GM21360 (cell line): Measurements from ENCODE around the gene CHST9.
"Not testable (repeated sequence)": the region's sequence is repeated elsewhere in the genome, so short reads cannot be mapped to it uniquely, and the experiment has no call there.

Experiments used
- ATAC-seq: cut with Tn5 transposase; IDR thresholded peaks from one replicate; pipeline ENCODE4 v1.9.1; 2021; ENCODE audit warnings: mild to moderate bottlenecking, moderate library complexity; ENCODE audit not compliant: unreplicated experiment

Gene CHST9

GRCh38 chr18:27108842-27109241 lies 76.3 kb downstream of the CHST9 start:
- no peak for ATAC-seq

DNA sequence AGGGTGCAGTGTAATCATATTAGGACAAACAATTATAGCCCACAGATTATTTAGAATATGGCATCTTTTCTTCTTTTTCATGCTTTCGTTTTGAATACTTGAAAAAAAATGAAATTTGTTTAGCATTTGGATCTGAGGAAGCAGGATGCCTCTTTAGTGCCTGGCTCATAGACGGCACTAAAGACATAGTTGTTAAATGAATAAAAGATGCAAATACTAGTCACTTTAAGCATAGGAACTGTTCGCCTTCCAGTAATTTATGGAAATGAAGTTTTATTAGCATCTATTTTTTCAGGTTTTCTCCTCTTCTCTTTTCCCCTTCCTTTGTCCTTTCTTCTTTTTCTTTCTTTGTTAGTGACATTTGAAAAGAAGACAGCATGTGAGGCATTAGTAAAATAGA lies 80.4 kb downstream of the CHST9 start:
- ATAC-seq = no peak

DNA sequence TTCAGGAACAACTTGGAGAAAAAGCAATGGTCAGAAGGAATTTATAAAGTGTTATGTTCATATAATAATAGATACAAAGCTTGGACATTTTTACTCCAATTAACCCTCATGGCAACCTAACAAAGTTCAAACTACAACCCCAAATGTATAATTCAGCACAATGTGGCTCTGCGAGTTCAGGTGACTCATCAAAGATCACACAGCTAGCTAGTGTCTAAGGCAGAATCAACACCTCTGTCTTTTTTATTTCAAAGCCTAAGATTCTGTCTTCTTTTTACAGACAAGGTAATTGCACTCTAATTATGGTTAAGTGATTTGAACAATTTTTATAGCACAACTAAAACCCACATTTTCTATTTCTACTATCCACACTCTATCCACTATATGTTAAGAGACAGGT lies 90.5 kb downstream of the CHST9 start:
- no peak for ATAC-seq

DNA sequence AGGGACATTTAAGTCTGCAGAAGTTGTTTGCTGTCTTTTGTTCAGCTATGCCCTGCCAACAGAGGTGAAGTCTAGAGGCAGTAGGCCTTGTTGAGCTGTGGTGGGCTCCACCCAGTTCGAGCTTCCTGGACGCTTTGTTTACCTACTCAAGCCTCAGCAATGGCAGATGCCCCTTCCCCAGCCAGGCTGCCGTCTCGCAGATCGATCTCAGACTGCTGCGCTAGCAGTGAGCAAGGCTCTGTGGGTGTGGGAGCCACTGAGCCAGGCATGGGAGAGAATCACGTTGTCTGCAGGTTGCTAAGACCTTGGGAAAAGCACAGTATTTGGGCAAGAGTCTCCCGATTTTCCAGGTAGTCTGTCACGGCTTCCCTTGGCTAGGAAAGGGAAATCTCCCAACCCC lies 91.8 kb downstream of the CHST9 start:
- not testable (repeated sequence) for ATAC-seq

DNA sequence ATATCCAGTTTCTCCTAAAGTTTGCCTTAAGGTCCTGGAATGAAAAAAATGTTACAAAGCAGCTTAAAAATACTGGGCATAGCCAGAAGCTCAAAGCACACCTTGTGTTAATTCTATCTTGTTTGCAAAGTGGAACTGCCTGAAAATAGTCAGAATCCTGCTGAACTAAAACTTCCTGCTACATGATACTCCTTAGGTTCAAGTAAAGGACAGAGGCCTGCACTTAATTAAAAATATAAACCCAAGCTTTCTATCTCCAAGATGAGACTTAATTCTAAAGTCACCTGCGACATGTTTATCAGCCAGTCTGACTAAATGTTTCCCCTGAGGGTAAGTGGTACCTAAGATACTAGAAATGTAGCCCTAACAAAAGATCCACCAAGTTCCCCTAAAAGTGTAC lies 103.4 kb downstream of the CHST9 start:
- no peak for ATAC-seq

GRCh38 chr18:27075828-27076227 lies 109.3 kb downstream of the CHST9 start:
- ATAC-seq = no peak

- peak; percentile 98 for ATAC-seq
Observed at GRCh38 chr18:27073404-27073830, 111.7 kb downstream of the CHST9 start.

DNA sequence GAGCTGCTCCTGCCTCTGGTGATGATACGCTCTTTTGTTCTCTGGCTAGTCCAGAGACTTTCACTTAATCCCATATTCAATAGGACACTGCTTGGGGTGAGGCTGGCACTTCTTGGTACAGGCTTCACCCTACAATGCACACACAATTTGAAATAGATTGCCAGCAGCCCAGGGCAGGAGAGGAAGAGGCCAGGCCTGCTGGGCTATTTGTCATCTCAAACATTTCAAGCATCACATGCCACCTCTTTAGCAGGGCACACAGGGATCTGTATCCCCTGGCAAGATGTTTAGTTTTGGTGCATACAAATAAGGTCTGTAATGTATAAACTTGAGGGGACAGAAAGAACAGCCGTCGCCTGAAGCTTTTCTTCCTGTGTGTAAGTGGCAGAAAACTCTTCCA lies 120.4 kb downstream of the CHST9 start:
- ATAC-seq = no peak

- ATAC-seq = no peak
Observed at GRCh38 chr18:27062802-27063201, 122.3 kb downstream of the CHST9 start.

GRCh38 chr18:27061488-27062095 lies 123.5 kb downstream of the CHST9 start:
- no peak for ATAC-seq

DNA sequence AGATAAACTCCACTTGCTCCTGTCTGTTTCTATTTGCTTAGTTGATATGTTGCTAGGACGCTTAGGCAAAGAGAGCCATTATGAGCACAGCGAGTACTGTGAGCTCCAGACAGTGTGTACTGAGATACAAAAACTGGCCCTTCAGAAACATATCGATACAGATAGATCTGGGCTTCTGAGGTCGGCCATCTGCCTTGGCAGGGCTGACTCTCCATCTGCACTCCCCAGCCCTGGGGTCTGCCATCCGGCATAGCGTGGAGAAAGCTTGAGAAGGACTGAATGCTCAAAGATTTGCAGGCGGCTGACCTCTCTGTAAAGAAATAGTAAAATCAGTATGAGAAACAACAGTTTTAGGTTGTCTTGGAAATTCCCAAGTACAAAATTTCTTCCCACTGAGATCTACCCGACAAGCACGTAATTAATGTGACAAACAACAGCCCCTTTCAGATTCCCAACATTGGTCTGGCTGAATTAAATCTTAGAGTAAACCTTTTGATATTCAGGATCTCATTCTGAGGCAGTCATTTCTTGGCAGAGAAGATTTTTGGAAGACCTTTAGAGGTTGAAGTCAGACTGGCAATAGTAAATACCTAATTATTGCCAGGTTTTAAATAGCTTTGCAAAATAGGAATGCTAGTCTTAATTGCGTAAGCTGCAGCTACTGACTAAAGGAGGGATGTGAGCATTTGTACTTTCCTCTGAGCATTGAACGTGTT lies 127.4 kb downstream of the CHST9 start:
- no peak for ATAC-seq

DNA sequence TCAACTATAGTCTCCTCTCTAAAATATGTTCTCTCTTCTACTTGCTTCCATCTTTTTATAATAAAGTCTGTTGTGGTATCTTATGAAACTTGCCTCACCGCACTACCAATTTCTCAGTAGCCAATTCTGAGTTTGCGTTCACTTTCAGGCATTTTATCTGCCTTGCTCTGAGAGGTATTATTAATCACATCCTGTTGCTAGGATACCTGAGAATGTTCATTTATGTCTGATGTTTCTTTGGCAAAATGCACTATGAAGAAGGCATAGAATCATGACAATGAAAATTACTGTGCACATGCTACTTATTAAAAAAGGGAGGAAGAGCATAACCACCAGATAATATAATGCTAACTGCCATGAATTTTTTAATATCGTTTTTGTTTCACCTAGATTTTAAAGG lies 130.2 kb downstream of the CHST9 start:
- no peak for ATAC-seq

DNA sequence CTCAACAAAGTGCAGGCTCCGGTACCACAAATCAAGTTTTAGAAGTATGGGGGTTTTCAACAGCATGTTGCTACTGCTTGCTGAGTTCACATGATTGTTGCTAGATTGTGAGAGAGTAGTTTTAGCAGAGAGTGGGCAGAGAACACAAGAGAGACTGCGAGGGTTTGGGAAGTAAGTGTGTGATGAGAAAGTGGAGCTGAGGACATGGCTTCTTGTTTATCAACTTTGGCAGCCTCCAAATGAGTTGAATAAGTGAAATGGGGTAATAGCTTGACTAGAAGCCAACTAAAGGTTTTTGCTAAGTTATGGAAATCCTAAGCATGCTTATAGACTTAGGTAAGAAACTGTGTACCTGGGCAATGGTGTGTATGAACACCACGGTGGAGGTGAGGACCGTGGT lies 135.1 kb downstream of the CHST9 start:
- ATAC-seq = no peak

DNA sequence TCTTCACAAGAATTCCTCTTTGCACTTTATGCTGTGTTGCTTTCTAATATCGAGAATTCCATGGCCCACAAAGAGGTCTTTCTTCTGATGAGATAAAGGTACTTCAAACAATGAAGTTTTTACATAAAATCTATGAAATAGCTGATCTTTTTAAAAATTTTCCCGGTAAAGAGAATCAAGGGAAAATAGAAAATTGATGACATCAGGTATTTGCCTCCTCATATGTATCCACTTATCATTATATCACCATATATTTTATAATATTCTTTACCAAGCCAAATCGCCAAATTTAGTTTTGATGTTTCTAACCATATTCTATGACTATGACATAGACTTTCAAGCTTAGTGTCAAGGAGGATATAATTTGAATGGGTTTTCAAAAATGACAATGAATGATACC lies 139.8 kb downstream of the CHST9 start:
- ATAC-seq = no peak

DNA sequence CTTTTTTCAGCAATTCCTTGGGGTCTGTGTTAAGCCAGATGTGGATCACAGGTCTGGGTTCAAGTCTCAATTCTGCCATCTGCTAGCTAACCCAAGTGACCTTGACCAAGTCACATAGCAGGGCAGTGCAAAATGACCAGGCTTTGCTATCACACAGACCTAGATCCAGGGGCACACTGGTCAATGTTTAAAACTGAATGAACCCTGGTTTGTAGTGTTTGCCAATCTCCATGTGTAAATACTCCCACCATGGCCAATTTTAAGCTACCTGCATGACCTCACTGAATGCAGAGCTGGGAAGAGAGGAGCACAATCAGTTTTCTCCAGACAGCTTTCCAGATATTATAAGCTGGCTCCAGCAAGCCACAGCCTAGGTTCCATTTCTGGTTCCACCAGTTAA lies 142.9 kb downstream of the CHST9 start:
- ATAC-seq = no peak

- ATAC-seq = no peak
Observed at GRCh38 chr18:27040796-27041195, 144.3 kb downstream of the CHST9 start.

- no peak for ATAC-seq
Observed at GRCh38 chr18:27033722-27034121, 151.4 kb downstream of the CHST9 start.

DNA sequence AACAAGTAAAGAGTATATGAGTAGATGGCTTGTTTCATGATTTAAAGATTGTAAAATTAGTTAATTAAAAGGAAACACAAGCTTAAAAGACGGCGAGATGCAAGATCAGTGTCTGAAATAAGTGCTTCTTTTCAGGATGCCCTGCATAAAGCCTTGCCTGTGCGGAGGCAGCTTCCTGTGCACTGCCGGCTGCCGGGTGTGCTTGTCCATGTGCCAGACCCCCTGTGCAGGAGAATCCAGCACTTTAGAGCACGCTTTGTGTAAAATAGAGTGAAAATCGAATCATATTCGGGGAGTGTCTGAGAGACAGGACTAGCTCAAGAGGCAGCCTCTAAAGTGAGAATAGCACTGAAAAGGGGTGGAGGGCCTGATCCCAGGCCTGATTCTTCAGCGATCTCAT lies 154.7 kb downstream of the CHST9 start:
- ATAC-seq = no peak

- ATAC-seq = no peak
Observed at GRCh38 chr18:27022477-27022876, 162.6 kb downstream of the CHST9 start.

DNA sequence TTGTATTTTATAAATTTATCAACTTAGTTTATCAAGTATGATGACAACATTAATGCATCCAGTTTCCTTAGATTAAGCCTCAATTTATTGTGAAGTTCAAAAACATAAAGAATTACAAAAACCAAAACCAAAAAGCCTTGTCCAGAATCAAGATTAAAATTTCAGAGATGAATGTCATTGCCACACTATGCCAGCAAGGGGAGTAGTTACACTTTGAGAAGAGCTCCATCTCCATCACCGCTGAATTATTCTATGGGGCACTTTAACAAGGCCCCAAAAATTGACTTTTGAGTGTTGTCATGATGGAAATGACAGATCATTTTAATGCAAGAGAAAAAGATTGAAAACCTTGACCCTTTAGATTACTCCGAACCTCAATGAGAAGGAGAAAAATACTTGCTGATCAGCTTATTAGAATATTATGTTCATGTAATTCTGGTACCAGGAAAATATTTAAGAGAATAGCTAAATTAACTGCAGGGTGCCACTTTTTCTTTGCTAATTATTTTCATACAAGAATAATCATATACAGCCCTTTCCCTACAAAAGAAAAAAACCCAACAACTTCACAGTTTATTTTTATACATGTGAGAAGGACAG lies 167.1 kb downstream of the CHST9 start:
- ATAC-seq = peak; percentile 60

DNA sequence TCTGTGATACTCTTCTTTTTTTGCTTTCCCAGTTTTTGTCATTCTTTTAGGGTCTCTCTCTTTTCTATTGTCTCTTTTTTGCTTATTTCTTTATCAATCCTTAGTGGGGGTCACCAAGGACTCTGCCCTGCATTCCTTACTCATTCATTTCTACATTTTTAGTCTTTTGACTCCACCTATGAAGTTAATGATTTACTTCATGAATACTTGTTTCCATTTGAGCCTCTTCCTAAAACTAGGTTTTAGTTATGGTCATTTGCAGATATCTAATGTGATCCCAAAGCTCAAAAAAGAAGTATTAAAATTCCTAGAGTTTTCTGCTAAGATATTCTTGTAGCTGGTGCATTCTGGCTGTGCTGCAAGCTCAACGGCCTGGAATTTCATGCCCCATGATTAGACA lies 170.3 kb downstream of the CHST9 start:
- no peak for ATAC-seq

DNA sequence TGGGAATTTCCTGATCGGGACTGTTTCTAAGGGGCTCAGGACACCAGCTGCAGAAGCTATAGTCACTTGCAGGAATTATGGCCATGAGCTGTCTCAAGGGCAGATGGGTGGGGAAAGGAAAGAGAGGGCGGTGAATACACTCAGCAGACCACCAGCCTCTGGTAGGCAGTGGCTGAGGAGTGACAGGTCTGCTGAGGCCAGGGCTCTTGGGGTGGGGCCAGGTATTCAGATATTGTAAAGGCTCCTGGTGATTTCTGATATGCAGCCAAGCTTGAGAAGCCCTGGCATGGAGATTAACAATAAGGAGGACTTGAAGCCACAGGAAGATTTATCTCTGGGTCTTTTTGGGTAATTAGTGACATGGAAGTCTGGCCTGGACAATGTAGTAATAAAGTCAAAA lies 174.3 kb downstream of the CHST9 start:
- no peak for ATAC-seq
